Measurements from ENCODE around the gene NDUFB7.

NDUFB7 gene

DNA sequence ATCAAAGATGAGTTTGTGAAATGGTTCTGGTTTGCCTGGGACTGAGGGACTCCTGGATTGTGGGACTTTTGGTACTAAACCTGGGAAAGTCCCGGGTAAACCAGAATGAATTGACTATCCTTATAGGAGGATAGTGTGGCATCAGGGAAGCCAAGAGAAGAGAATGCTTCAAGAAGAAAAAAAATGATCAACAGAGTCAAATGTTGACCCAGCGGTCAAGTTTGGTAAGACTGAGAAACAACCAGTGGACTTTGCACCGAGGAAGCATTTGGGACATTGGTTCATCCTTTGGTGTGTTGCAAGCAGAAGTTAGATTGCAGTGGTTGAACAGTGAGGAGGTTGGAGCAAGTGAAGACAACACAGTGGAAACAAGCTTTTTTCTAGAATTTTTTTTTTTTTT, 44.5 kb upstream of the NDUFB7 start:
- no peaks in the 10 kb centered on the region for H3K4me1 ChIP-seq (ENCODE audit: control insufficient read depth, insufficient read depth, low read length)
- no peaks in the 10 kb centered on the region for H3K36me3 ChIP-seq (ENCODE audit: control insufficient read depth in 2 of 2, insufficient read depth in 1 of 2, low read length in 2 of 2)
- TF ChIP-seq ZNF37A (tag by site-specific recombination; IDR thresholded peaks at IDR 0.05) (no peak), ZNF664 (tag by site-specific recombination; IDR thresholded peaks at IDR 0.05) (no peak), ZNF350 (tag by site-specific recombination; IDR thresholded peaks at IDR 0.05) (no peak), GLI4 (tag by site-specific recombination; IDR thresholded peaks at IDR 0.05) (no peak), ZNF785 (tag by site-specific recombination; IDR thresholded peaks at IDR 0.05) (no peak), ZBTB1 (tag by site-specific recombination; IDR thresholded peaks at IDR 0.05) (no peak), ZNF23 (tag by site-specific recombination; IDR thresholded peaks at IDR 0.05; ENCODE audit: borderline replicate concordance) (no peak), HOXD13 (CRISPR knock-in tag; IDR thresholded peaks at IDR 0.05; ENCODE audit: borderline replicate concordance) (no peak)
- TF ChIP-seq, protein P1, sequence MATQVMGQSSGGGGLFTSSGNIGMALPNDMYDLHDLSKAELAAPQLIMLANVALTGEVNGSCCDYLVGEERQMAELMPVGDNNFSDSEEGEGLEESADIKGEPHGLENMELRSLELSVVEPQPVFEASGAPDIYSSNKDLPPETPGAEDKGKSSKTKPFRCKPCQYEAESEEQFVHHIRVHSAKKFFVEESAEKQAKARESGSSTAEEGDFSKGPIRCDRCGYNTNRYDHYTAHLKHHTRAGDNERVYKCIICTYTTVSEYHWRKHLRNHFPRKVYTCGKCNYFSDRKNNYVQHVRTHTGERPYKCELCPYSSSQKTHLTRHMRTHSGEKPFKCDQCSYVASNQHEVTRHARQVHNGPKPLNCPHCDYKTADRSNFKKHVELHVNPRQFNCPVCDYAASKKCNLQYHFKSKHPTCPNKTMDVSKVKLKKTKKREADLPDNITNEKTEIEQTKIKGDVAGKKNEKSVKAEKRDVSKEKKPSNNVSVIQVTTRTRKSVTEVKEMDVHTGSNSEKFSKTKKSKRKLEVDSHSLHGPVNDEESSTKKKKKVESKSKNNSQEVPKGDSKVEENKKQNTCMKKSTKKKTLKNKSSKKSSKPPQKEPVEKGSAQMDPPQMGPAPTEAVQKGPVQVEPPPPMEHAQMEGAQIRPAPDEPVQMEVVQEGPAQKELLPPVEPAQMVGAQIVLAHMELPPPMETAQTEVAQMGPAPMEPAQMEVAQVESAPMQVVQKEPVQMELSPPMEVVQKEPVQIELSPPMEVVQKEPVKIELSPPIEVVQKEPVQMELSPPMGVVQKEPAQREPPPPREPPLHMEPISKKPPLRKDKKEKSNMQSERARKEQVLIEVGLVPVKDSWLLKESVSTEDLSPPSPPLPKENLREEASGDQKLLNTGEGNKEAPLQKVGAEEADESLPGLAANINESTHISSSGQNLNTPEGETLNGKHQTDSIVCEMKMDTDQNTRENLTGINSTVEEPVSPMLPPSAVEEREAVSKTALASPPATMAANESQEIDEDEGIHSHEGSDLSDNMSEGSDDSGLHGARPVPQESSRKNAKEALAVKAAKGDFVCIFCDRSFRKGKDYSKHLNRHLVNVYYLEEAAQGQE (tag by site-specific recombination; IDR thresholded peaks at IDR 0.05) = no peak
- TF ChIP-seq, protein P2, sequence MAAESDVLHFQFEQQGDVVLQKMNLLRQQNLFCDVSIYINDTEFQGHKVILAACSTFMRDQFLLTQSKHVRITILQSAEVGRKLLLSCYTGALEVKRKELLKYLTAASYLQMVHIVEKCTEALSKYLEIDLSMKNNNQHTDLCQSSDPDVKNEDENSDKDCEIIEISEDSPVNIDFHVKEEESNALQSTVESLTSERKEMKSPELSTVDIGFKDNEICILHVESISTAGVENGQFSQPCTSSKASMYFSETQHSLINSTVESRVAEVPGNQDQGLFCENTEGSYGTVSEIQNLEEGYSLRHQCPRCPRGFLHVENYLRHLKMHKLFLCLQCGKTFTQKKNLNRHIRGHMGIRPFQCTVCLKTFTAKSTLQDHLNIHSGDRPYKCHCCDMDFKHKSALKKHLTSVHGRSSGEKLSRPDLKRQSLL (tag by site-specific recombination; IDR thresholded peaks at IDR 0.05) = no peak
- TF ChIP-seq, protein P3, sequence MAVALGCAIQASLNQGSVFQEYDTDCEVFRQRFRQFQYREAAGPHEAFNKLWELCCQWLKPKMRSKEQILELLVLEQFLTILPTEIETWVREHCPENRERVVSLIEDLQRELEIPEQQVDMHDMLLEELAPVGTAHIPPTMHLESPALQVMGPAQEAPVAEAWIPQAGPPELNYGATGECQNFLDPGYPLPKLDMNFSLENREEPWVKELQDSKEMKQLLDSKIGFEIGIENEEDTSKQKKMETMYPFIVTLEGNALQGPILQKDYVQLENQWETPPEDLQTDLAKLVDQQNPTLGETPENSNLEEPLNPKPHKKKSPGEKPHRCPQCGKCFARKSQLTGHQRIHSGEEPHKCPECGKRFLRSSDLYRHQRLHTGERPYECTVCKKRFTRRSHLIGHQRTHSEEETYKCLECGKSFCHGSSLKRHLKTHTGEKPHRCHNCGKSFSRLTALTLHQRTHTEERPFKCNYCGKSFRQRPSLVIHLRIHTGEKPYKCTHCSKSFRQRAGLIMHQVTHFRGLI (tag by site-specific recombination; IDR thresholded peaks at IDR 0.05) = no peak
- TF ChIP-seq, protein P4, sequence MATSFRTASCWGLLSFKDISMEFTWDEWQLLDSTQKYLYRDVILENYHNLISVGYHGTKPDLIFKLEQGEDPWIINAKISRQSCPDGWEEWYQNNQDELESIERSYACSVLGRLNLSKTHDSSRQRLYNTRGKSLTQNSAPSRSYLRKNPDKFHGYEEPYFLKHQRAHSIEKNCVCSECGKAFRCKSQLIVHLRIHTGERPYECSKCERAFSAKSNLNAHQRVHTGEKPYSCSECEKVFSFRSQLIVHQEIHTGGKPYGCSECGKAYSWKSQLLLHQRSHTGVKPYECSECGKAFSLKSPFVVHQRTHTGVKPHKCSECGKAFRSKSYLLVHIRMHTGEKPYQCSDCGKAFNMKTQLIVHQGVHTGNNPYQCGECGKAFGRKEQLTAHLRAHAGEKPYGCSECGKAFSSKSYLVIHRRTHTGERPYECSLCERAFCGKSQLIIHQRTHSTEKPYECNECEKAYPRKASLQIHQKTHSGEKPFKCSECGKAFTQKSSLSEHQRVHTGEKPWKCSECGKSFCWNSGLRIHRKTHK (tag by site-specific recombination; IDR thresholded peaks at IDR 0.05) = no peak
- H3K9me3 ChIP-seq (ENCODE audit: control insufficient read depth, insufficient read depth, low read depth, low read length) = no peaks in the 10 kb centered on the region
- no peak overlapping the region for H3K27ac ChIP-seq (ENCODE audit: extremely low read depth, low read depth, low read length)
- H3K4me3 ChIP-seq (ENCODE audit: low read depth, low read length) = no peak overlapping the region
- ChIA-PET POLR2A (no interaction called here), CTCF (interaction anchor here (0.5 kb wide), 1 partner anchor 1493 kb away, joined by 4 read pairs; no protein-coding TSS in a partner anchor)

DNA sequence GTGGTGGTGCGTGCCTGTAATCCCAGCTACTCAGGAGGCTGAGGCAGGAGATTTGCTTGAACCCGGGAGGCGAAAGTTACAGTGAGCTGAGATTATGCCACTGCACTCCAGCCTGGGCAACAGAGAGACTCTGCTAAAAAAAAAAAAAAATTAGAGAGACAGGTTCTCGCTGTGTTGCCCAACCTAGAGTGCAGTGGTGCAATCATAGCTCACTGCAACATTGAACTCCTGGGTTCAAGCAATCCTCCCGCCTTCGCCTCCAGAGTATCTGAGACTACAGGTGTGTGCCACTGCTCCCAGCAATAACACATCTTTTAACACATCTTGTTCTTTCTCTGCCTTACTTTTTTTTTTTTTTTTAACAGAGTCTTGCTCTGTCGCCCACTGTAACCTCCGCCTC, 43.8 kb upstream of the NDUFB7 start:
- Histone ChIP-seq H3K9me3 (ENCODE audit: control insufficient read depth, insufficient read depth, low read depth, low read length) (no peaks in the 10 kb centered on the region), H3K4me3 (ENCODE audit: low read depth, low read length) (no peak overlapping the region), H3K27ac (ENCODE audit: extremely low read depth, low read depth, low read length) (no peak overlapping the region), H3K4me1 (ENCODE audit: control insufficient read depth, insufficient read depth, low read length) (no peaks in the 10 kb centered on the region), H3K36me3 (ENCODE audit: control insufficient read depth in 2 of 2, insufficient read depth in 1 of 2, low read length in 2 of 2) (no peaks in the 10 kb centered on the region)
- ChIA-PET POLR2A (interaction anchor here (0.7 kb wide), 1 partner anchor 44 kb away, joined by 4 read pairs; the partner anchor contains the start of gene NDUFB7), CTCF (interaction anchor here (0.6 kb wide), 1 partner anchor 485 kb away, joined by 3 read pairs; no protein-coding TSS in a partner anchor)
- TF ChIP-seq, protein P5, sequence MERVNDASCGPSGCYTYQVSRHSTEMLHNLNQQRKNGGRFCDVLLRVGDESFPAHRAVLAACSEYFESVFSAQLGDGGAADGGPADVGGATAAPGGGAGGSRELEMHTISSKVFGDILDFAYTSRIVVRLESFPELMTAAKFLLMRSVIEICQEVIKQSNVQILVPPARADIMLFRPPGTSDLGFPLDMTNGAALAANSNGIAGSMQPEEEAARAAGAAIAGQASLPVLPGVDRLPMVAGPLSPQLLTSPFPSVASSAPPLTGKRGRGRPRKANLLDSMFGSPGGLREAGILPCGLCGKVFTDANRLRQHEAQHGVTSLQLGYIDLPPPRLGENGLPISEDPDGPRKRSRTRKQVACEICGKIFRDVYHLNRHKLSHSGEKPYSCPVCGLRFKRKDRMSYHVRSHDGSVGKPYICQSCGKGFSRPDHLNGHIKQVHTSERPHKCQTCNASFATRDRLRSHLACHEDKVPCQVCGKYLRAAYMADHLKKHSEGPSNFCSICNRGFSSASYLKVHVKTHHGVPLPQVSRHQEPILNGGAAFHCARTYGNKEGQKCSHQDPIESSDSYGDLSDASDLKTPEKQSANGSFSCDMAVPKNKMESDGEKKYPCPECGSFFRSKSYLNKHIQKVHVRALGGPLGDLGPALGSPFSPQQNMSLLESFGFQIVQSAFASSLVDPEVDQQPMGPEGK (tag by site-specific recombination; IDR thresholded peaks at IDR 0.05) = no peak
- TF ChIP-seq ZNF501 (tag by site-specific recombination; IDR thresholded peaks at IDR 0.05) = no peak
- TF ChIP-seq RBAK (tag by site-specific recombination; IDR thresholded peaks at IDR 0.05) = no peak
- TF ChIP-seq ZNF16 (tag by site-specific recombination; IDR thresholded peaks at IDR 0.05; ENCODE audit: low read depth) = no peak
- TF ChIP-seq REPIN1 (tag by site-specific recombination; IDR thresholded peaks at IDR 0.05; ENCODE audit: low read depth) = no peak
- TF ChIP-seq ZNF585B (tag by site-specific recombination; IDR thresholded peaks at IDR 0.05) = no peak
- TF ChIP-seq YY1 (tag by site-specific recombination; IDR thresholded peaks at IDR 0.05) = no peak
- no peak for TF ChIP-seq SP7 (tag by site-specific recombination; IDR thresholded peaks at IDR 0.05)
- no peak for TF ChIP-seq ZNF555 (tag by site-specific recombination; conservative IDR thresholded peaks at IDR 0.05)
- TF ChIP-seq HOXD13 (CRISPR knock-in tag; IDR thresholded peaks at IDR 0.05; ENCODE audit: borderline replicate concordance) = no peak
- TF ChIP-seq ZNF629 (tag by site-specific recombination; IDR thresholded peaks at IDR 0.05) = no peak
- no peak for TF ChIP-seq ZNF433 (tag by site-specific recombination; IDR thresholded peaks at IDR 0.05; ENCODE audit: low read depth)
- TF ChIP-seq TRIM28 (IDR thresholded peaks at IDR 0.05; ENCODE audit: borderline replicate concordance, low read length) = no peak
- no peak for TF ChIP-seq OVOL3 (tag by site-specific recombination; IDR thresholded peaks at IDR 0.05)
- TF ChIP-seq, protein P6, sequence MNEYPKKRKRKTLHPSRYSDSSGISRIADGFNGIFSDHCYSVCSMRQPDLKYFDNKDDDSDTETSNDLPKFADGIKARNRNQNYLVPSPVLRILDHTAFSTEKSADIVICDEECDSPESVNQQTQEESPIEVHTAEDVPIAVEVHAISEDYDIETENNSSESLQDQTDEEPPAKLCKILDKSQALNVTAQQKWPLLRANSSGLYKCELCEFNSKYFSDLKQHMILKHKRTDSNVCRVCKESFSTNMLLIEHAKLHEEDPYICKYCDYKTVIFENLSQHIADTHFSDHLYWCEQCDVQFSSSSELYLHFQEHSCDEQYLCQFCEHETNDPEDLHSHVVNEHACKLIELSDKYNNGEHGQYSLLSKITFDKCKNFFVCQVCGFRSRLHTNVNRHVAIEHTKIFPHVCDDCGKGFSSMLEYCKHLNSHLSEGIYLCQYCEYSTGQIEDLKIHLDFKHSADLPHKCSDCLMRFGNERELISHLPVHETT (tag by site-specific recombination; IDR thresholded peaks at IDR 0.05) = no peak

All from HEK293 (cell line).